HG02852 (cell line): Measurements from ENCODE around the gene HABP4.
"Not testable (repeated sequence)": the region's sequence is repeated elsewhere in the genome, so short reads cannot be mapped to it uniquely, and the experiment has no call there.

Source experiments
- ATAC-seq: cut with Tn5 transposase; IDR thresholded peaks from one replicate; pipeline ENCODE4 v1.9.1; 2021; ENCODE audit warnings: mild to moderate bottlenecking, moderate library complexity; ENCODE audit not compliant: unreplicated experiment

Gene HABP4

DNA sequence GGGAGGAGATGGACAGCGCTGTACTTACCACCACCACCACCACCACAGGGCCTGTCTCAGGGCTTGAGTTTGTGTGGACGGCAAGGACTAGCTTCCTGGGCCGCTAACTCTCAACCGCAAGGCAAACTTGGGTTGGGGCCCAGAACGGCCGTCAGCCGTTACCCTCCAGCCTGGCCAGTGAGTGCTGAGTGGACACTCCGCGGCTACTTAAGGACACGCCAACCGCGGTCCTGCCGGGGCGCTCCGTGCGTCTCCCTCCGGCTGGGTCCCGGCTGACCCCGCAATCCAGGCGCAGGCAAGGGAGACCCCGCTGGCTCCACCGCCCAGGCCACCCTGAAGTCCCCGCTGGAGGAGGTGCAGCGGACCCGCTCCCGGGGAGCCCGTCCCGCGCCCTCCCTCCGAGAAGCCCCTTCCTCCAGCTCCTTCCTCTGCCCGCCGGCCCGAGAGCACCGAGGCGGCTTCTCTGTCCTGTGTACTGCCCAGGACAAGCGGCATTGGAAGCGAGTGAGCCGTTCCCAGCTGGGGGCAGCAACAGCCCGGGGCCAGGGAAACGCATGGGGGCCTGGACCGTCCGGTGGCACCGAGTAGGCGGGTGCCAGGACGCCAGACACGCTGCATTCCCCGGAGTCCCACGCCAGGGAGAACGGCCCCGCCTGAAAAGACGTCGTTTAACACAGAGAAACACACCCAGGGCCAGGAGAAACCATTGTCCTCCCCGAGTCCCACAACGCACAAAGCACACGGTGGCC is 46.6 kb downstream of the HABP4 start:
- no peak for ATAC-seq

DNA sequence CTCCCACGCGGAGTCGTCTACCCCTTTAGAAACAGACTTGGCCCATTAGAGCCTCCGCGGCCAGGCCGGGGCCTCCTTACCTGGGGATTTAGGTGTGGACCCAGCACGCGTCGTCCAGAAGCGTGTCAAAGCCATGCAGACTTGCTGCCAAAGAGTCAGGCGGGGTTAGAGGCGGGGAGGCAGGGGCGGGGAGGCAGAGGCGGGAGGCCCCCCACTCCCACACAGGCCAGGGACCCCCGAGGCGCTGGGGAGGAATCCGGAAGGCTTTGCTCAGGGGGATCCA is 47.1 kb downstream of the HABP4 start:
- no peak for ATAC-seq

DNA sequence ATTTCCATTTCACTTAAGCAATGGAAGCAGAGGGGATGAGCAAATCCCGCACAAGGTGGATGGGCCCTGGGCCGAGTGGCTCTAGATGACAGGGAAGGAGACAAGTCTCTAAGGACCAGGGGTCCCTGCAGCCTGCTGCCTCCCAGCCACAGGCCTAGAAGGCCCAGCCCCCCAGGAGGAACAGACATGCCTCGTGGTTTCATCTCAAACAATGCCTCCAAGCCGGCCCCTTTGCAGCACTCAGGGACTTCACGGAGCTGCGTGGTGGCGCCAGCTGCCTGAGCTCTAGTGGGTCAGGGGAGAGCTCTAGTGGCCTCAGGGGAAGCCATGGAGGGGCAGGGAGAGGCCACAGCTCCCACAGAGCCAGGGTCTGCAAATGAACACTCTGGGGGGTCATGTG is 48.8 kb downstream of the HABP4 start:
- no peak for ATAC-seq

DNA sequence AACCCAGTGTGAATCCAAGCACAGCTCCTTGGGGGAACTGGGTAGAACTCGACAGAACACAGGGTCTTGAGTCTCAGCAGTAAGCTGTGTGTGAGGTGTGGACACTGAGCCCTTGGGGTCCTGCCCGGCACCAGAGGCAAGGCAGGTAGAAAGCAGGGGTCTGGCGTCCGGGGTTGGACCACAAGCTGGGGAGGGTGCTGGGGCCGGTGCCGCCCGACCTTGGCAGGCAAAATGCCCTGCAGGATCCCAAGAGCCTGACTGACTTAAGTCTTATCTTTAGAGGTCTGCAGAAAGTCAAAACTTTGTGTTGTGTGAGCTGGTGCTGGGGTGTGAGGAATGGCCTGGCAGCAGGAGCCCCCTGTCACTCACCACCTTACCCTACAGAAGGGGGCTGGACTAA is 49.3 kb downstream of the HABP4 start:
- no peak for ATAC-seq

DNA sequence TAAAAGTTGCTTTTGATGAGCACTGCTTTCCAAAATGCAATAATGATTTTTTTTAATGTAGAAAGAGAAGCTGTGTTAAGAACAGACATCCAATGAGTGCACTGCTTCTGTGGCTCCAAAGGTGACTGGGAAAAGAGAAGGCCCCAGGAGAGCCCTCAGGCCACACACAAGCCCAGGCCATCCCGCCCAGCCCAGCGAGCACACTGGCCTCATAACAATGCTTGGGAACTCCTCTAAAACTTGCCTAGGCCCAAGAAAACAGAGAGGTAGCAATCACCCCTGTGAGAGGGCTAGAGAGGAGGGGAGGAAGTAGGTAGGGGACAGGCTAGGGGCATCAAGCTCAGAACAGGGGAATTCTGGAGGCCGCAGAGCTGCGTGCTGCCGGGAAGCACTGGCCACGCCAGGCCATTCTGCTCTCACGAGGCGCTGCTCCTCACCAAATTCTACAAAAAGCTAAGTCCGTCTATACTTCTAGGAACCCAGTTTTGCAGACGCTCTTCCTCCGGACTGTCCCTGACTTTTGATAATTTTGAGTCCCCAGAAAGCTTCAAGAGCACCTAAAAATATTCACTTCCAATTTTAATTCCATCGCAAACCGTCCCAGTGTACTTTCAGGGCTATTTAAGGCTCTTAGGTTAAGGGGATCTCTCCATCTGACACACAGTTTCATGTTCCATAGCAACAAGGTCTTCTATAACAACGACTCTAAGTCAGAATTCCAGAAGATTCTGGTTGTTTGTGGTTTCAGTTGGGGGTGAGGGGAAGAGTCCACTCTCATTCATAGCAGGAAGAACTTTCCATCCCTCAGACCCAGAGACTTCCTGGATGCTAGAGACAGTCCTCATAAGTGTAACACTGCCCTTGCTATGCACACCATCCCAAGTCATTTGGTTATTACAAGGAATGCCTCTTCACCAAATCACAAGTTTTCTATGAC is 51.0 kb downstream of the HABP4 start:
- no peak for ATAC-seq

DNA sequence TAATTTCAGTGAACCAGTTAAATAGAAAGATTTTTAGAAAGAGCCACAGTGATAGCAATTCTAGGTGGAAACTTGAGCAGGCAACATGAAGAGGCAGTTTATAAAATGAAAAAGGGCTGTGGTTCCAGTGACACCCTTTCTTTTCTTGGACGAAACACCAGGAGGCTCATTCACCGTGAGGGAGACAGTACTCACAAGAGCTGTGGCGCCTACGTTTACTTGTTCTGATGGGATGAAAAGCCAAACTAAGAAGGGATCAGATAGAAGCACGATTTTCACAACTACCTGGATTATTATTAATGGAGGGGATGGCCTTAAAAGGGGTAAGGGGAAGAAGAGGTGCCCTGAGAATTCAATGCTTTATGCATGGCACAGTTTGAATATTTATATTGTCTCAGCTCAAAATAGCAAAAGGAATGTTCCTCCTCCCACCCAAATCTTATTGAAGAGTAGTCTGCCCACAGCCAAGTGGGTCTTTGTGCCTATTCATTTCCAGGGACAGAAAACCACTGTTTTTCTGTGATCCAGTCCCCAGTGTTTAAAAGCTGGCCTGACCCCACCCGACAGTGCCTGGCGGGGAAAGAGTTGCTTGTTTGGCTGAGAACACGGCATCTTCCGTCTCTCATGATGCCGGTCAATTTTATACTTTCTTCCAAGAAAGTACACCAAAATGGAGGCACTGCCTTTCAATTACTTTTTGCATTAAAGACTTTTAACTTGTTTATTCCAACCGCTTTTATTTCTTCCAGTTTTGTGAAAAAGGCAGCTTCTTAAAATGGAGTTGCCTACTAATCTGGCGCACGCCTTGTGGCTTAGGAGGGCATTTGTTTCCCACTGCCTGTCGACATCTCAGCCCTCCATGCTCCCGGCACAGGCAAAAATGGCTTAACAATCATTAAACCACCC is 51.9 kb downstream of the HABP4 start:
- no peak for ATAC-seq

DNA sequence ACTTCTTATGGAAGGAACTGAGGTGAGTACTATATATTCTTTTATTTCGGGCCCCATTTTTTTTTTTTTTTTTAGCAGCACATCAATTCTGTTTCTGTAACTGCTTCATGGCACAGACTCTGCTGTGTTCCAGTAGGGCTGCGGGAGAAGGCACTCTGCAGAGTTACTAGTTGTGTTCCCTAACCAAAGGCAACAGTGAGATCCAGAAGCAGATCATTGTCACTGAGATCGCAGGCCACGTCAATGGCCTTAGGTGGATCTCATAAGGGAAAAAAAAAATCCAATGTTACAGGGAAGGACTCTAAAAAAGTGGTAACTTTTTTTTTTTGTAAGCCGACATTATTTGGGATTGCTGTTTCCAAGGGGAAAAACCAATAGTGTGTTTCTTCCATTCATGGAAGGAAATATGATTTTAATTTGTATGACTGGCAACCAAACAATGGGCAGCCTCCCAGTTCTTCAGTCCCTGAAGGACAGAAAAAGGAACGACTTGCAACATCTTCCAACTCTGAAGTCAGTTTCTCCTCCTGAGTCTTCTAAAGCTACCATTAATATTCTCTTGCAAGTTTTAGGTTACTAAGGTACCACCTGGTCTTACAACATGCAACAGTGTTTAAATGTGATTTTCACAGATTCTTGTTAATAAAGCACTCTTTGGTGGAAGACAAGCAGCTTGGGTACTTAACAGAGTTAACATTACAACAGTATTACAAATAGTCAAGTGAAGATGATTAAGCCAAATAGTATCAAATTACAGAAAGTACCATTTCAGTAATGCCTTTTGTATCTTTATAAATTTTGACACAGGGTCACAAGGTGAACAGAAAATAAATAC is 52.8 kb downstream of the HABP4 start:
- ATAC-seq: no peak

DNA sequence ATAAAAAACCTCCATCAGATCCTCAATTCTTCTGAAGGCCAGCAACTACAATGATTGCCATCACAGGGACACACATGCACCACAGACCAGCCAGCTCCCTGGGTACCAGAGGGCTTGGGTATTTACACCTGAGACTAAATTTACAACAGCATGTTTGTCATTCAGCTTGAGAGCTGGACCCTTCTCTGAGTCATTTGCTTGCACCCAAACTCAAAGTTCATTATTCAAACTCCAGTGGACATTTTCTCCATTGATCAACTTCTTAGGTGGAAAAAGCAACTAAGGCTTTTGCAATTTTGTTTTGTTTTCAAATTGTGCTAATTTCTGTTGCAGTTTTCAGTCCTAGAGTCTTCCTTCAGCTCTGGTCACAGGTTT is 53.4 kb downstream of the HABP4 start:
- ATAC-seq: not testable (repeated sequence)

DNA sequence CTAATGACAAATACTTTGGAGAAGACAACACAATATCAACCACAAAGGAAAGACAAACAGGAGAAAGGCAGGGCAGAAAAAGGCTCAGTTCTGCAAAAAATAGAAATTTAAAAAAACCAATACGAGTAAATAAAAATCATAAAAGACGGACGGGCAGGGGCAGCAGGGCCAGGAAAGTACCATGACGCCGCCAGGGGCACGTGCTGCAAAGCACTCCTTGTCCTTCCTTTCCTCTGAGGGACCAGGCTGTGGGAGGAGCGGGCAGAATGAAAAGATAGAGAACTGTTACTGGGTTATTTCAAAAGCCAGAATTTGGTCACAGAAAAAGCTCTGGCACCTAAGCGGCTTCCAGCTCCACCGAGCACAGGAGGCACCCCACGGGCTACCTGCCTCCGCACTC is 53.9 kb downstream of the HABP4 start:
- no peak for ATAC-seq

DNA sequence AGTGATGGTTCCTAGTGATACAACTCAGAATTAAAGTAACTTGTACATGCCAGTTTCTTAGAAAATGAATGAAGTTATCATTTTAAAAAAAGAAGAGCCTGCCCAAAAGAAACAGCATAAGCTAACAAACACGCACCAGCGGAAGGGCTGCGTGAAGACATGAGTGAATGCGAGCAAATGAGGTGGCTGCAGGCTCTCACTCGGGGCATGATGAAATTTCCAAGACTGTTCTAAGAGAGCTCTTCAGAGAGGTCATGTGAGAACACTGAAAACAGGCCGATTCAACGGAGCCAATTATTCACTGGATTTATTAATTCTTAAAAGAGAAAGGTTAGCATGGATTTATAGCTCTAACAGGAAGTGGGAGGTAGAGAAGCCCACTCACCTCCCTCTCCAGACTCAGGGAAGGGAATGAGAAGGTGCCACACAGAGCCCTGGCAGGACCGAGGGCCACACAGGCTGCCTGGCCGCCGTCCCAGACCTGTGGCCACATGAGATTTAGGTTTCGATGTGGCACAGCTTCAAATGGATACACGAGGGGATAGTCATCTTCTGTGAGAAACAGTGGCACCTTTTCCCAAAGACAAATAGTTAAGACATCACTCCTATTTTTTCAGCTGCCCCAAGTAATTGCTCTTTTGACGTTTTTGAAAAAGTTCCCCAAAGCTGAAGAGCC is 55.5 kb downstream of the HABP4 start:
- ATAC-seq: no peak

DNA sequence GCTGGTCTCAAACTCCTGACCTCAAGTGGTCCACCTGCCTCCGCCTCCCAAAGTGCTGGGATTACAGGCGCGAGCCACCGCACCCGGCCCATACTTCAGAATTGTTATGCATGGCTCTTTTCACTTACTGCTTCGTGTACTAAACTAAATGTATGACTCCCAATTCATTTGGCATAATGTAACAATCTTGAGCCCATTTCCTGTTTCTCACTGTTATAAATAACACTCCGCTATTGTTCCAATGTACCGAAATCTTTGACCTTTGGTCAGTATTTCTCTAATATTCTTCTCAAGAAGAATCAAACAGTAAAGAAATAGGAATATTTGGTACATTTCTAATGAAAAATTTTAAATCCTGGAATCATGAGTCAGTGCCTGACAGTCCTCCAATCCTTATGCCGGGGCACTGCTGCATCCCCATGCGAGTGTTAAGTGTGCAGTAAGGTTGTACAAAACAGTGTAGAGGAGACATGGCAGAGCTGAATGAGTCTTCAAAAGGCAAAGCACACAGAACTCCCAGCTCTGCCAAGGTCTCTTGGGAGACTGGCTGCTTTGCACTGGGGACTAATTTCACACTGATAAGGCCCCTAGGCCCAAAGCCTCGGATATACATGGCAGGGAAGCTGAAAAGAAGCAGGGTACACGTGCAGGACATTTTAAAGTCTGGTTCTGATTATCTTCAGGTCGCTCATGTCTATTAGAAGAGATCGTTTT is 58.4 kb downstream of the HABP4 start:
- ATAC-seq: no peak

DNA sequence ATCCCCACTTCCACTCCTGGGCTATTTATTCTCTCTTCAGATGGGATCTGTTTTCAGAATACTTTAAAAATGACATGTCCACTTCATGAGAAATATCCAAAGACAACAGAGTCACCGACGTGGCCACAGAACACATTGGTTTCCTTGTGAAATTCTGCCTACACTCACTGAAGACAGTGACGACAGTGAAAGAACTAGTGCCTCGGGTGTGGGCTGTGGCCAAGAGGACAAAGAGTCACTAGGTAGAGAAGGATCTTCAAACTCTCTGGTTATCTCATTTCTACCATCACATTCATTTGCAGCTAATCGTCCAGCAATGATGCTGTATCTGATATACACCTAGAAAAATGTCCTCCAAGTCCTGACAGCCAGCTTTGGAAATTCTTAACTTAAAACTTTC is 59.1 kb downstream of the HABP4 start:
- no peak for ATAC-seq

DNA sequence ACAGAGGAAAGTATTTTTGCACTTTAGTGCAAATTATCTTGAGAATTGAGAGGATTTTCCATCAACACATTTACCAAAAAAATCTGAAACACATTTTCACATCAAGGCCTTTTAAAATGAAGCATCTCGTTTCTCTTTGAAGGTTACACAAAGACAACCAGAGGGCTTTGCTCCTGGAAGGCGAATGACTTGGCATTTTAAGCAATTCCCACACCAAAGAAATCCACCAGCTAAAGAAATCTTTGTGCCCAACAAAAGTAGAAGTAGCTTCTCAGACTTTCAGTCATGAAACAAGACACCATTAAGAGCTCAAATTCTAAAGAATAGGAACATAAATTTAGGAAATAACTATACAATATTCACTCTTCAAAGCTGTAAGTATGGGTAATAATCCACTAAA is 59.9 kb downstream of the HABP4 start:
- ATAC-seq: no peak

DNA sequence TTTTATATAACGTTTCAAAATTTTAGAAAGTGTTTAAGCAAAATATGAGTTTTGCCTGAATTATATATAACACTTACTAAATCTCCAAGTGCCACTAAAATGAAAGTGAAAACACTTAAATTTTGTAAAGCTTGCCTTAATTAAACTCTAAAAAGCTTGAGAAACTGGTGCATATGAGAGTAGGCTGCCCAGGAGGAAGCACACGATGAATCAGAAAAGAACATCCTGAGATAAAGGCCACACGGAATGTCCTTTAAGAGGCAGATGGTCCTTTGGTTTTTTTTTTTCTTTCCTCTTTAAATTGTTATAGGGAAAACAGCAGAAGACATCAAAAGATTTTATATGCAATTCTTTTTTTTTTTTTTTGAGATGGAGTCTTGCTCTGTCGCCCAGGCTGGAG is 60.3 kb downstream of the HABP4 start:
- no peak for ATAC-seq

DNA sequence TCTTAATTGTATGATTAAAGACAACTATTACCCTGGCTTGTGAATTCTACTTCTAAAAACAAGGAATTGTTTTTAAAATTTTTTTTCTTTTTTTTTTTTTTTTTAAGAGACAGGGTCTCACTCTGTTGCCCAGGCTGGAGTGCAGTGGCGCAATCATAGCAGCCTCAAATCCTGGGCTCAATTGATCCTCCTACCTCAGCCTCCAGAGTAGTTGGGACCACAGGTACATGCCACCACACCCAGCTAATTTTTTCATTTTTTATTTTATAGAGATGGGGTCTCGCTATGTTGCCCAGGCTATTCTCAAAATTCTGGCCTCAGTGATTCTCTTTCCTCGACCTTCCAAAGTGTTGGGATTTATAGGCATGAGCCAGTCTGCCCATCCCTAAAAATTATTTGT is 62.3 kb downstream of the HABP4 start:
- ATAC-seq: no peak

DNA sequence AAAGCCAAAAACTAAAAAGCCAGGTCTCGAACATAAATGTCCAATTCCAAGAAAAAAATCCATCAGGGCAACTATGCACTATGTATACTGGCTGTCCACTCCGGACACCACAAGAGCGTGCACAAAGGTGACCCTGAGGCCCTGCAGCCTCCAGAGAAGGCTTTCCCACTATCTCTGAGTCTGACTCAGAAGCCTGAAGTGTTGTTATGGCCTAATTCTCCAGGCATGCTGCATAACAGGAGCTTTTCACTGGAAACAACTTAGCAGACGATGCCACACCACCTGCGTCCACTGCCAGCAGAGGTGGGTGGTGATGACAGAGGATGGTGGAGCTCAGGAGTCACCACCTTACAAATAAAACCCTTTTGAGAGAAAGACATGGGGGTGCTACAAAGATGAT is 63.7 kb downstream of the HABP4 start:
- ATAC-seq: no peak

DNA sequence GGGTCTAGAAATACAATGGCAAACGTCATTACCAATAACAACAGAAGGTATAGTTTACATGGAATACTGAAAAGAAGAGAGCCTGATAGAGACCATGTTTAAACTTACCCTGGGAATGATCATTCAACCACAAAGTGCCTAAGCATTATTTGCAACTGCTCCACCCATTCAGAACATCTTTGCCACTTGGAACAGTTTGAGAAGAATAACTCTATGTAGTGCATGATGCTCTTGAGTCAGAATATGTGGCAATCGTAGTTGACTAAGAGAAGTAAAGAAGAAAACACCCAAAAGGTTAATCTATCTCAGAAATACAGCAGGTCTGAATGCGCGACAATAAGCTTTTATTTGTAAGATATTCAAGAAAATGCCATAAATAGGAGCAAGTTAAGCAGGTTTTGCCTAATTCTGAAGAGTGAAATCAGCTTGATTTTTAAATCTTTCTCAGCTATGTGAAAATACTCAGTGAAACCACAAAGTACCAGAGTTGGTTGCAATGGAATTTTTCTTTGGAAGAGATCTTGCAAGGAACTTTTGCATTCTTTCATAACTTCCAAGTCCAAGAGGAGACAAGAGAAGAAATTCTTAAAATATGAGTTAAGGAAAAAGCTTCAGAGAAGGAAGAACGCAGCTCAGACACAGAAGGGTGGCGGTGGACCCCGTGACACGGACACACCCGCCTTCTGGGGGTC is 64.3 kb downstream of the HABP4 start:
- no peak for ATAC-seq

DNA sequence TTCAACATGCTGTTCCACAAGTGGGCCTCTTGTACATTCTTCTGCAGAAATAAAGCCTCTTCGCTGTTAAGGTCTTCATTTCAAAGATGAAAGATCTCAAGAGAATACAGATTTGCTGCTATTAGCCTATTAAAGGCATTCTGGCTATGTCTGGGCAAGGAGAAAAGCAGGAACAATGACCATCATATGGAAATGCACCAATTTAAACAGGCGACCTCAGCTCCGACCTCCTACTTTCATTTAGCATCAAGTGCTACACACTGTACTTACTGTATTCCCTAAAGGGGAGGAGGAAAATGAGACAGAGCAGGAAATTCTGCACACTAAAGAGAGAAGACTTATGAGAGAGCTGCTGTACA is 64.8 kb downstream of the HABP4 start:
- no peak for ATAC-seq
